ENCODE measurements around the gene CLNS1A. TPM values are rescaled to one million over a fixed set of nuclear protein-coding genes. Genes with fewer than 3 reads are reported as not detected.

The CLNS1A gene
- total RNA-seq, 1 experiment from 2014 or later = 135 TPM

- no peak overlapping the region for H3K27ac Mint-ChIP-seq (ENCODE audit: low read depth, unreplicated experiment)
- peaks cover 14% of the 10 kb centered on the region for H3K36me3 Mint-ChIP-seq (ENCODE audit: insufficient read depth, unreplicated experiment)
- CTCF ChIA-PET = interaction anchor here (1.0 kb wide), 1 partner anchor 22 kb away, joined by 3 read pairs; no protein-coding TSS in a partner anchor
Measured at GRCh38 chr11:77596626-77597025, 41.0 kb downstream of the CLNS1A start.

GRCh38 chr11:77593883-77594282 lies 43.7 kb downstream of the CLNS1A start:
- POLR2A ChIA-PET = interaction anchor here (1.0 kb wide), 1 partner anchor 8 kb away, joined by 3 read pairs; no protein-coding TSS in a partner anchor
- Mint-ChIP-seq H3K27ac (ENCODE audit: low read depth, unreplicated experiment) (no peak overlapping the region), H3K9me3 (ENCODE audit: unreplicated experiment) (no peaks in the 10 kb centered on the region), H3K4me1 (ENCODE audit: insufficient read depth, unreplicated experiment) (peaks cover 10% of the 10 kb centered on the region), H3K36me3 (ENCODE audit: insufficient read depth, unreplicated experiment) (no peaks in the 10 kb centered on the region), H3K4me3 (ENCODE audit: unreplicated experiment) (no peak overlapping the region), H3K27me3 (ENCODE audit: insufficient read depth, unreplicated experiment) (no peaks in the 10 kb centered on the region)
- no peak for TF ChIP-seq CTCF (IDR thresholded peaks at IDR 0.05; ENCODE audit: unreplicated experiment)
- BruUV-seq (replicated peaks) = no TSS peak
- intact Hi-C loops (cut with micrococcal nuclease) = no loop called here
- no peak for DNase-seq (ENCODE audit: unreplicated experiment)
- CTCF ChIA-PET = no interaction called here

More at GRCh38 chr11:77596626-77597025, 41.0 kb downstream of the CLNS1A start:
- peak; percentile 72 for DNase-seq (ENCODE audit: unreplicated experiment)
- intact Hi-C loops (cut with micrococcal nuclease) = no loop called here
- no peaks in the 10 kb centered on the region for H3K27me3 Mint-ChIP-seq (ENCODE audit: insufficient read depth, unreplicated experiment)
- no peaks in the 10 kb centered on the region for H3K9me3 Mint-ChIP-seq (ENCODE audit: unreplicated experiment)
- no peak for TF ChIP-seq CTCF (IDR thresholded peaks at IDR 0.05; ENCODE audit: unreplicated experiment)
- H3K4me1 Mint-ChIP-seq (ENCODE audit: insufficient read depth, unreplicated experiment) = peaks cover under 1% of the 10 kb centered on the region
- POLR2A ChIA-PET = no interaction called here
- H3K4me3 Mint-ChIP-seq (ENCODE audit: unreplicated experiment) = no peak overlapping the region
- no TSS peak for BruUV-seq (replicated peaks)

GRCh38 chr11:77592727-77593126 lies 44.9 kb downstream of the CLNS1A start:
- DNase-seq (ENCODE audit: unreplicated experiment) = no peak
- intact Hi-C loops (cut with micrococcal nuclease) = no loop called here
- Mint-ChIP-seq H3K27me3 (ENCODE audit: insufficient read depth, unreplicated experiment) (no peaks in the 10 kb centered on the region), H3K4me1 (ENCODE audit: insufficient read depth, unreplicated experiment) (peaks cover 10% of the 10 kb centered on the region), H3K4me3 (ENCODE audit: unreplicated experiment) (no peak overlapping the region), H3K9me3 (ENCODE audit: unreplicated experiment) (no peaks in the 10 kb centered on the region), H3K27ac (ENCODE audit: low read depth, unreplicated experiment) (no peak overlapping the region), H3K36me3 (ENCODE audit: insufficient read depth, unreplicated experiment) (no peaks in the 10 kb centered on the region)
- no TSS peak for BruUV-seq (replicated peaks)
- CTCF ChIA-PET = no interaction called here
- POLR2A ChIA-PET = interaction anchor here (0.5 kb wide), 1 partner anchor 39 kb away, joined by 3 read pairs; no protein-coding TSS in a partner anchor
- TF ChIP-seq CTCF (IDR thresholded peaks at IDR 0.05; ENCODE audit: unreplicated experiment) = no peak

GRCh38 chr11:77590194-77590782 lies 47.3 kb downstream of the CLNS1A start:
- BruUV-seq (replicated peaks) = no TSS peak
- TF ChIP-seq CTCF (IDR thresholded peaks at IDR 0.05; ENCODE audit: unreplicated experiment) = no peak
- POLR2A ChIA-PET = interaction anchor here (0.7 to 1.5 kb wide), 7 partner anchors 8 to 48 kb away, joined by 3 to 4 read pairs (median 3); no protein-coding TSS in a partner anchor
- H3K27me3 Mint-ChIP-seq (ENCODE audit: insufficient read depth, unreplicated experiment) = no peaks in the 10 kb centered on the region
- no peaks in the 10 kb centered on the region for H3K36me3 Mint-ChIP-seq (ENCODE audit: insufficient read depth, unreplicated experiment)
- CTCF ChIA-PET = interaction anchor here (0.6 to 0.7 kb wide), 4 partner anchors 12 to 857 kb away, joined by 3 to 4 read pairs (median 4); no protein-coding TSS in a partner anchor
- no peak overlapping the region for H3K27ac Mint-ChIP-seq (ENCODE audit: low read depth, unreplicated experiment)
- peak; percentile 4 for DNase-seq (ENCODE audit: unreplicated experiment)
- H3K4me1 Mint-ChIP-seq (ENCODE audit: insufficient read depth, unreplicated experiment) = peaks cover 10% of the 10 kb centered on the region
- H3K4me3 Mint-ChIP-seq (ENCODE audit: unreplicated experiment) = peak overlapping the region; percentile 78
- intact Hi-C loops (cut with micrococcal nuclease) = no loop called here
- H3K9me3 Mint-ChIP-seq (ENCODE audit: unreplicated experiment) = peaks cover 8% of the 10 kb centered on the region

Measured in MCF 10A (cell line).